ENCODE measurements around the gene KIF17.
"Not testable (repeated sequence)": the region's sequence is repeated elsewhere in the genome, so short reads cannot be mapped to it uniquely, and the experiment has no call there.

Gene KIF17

DNA sequence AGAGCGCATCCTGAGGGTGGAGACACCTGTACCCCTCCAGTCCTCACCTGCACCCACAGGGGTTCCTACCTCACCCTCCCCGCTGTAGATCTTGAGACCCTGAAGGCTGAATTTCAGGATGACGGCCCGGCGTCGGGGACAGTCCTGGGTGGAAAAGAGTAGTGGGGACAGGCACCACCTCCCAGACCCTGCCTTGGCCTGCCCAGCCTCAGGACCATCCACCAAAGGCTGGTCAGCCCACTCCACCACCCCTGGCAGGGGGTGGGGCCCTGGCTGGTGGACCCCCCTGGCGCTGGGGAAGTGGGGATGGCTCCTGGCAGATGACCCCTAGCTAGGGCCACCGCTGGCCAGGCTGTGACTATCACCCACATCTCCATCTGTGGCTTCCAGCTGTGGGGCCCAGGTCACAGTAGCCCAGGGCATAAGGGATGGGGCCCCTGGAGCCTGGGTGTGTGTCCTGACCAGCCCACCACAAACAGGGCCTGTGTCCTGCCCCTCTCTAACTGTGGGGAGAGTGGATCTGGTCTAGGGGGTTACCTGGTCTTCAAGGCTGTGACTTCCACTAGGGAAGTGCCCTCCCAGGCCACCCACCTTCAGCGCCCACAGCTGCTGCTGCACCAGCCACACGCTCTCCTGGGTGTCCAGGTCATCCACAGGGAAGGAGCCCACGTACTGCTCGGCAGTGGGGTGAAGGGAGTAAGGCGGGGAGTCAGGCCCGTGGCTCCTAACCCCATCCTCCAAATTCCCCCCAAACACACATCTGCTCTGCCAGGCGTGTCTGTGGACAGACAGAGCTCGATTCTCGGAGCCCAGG, 9.3 kb upstream of the KIF17 start:
- no peak for DNase-seq

- no peak for DNase-seq
These were observed 8.5 kb upstream of the KIF17 start for GRCh38 chr1:20726118-20726911.

- DNase-seq, result no peak
These were observed 7.6 kb upstream of the KIF17 start for GRCh38 chr1:20725189-20726117.

DNA sequence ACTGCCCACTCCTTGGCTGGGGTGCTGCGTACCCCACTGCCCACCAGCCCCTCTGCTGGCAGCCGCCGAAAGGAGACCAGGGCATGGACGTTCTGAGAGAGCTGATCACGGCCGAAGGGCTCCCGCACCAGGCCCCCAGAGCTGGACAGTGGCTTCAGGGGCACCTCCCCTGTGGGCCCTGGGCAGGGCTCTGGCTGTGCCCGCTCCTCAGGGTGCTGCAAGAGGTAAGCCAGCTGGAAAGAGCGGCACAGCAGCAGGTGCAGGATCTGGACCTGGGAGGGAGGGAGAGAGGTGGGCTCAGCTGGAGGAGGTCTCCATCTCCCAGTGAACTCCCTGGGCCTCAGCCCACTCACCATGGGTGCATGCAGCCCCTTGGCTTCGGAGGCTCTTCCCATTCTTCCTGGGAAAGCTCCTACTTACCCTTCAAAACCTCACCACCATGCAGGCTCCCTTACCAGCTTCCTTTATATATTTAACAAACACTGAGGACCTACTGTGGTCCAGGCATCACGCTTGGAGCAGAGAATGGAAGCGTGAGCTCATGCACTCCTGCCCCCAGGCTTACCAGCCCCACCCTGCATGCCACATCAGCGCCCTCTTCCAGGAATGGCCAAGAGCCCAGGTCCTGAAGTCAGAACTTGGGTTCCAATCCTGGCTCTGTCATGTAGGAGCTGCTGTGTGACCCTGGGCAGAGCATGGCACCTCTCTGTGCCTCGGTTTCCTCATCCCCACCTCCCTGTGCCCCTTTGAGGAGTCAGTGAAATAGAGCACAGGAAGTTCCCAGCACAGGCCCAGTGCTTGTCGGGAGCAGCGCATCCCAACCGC, 6.8 kb upstream of the KIF17 start:
- no peak for DNase-seq

DNA sequence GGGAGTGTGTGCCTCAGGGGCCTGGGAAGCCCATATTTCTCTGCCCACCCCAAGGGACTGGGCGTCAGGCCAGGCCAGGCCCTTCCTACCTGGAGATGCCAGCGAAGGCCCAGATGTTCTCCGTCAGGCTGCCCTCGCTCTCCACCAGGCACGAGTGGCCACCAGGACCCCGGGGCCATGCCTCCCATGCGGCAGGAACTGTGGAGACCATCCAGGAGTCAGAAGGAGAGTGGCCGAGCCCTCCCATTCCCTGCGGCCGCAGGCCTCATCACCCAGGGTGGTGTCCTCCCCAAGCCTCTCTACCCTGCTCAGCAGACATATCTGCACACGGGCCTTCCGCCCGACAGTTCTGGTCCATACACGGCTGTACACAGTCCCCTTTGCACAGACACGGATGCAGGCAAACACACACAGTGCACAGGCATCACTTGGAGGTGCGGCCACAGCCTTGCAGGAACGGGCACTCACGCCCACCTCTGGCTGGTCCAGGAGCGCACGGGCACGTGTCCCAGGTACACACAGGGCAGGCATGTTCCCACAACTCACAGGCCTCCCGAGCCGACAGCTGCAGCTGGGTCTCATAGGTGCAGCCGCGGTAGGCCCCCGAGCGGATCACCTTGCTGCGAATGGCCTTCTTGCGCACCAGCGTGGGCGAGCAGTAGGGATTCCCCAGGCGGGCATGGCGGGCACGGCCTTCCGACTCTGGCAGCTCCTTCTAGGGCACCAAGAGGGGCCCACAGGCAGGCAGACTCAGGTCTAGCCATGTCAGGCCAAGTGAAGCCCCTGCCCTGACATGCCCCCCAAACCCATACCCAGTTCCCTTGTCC, 5.9 kb upstream of the KIF17 start:
- DNase-seq, result no peak

DNA sequence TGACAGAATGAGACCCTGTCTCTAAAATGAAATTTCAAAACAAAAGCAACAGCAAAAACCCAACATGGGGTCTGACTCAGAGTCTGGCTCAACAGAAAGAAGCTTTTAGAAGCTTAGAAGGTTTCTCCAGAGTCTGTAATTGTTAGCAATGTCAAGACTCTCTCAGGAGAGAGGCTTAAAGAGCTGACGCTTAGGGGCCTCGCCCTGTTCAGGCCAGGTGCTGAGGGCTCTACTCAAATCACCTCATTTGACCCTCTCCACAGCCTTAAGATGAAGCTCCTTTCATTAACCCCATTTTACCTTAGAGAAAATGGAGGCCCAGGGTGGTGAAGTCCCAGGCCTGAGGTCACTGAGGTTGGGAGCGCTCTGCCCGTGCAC, 5.3 kb upstream of the KIF17 start:
- no peak for DNase-seq

GRCh38 chr1:20721117-20722061, 3.6 kb upstream of the KIF17 start:
- DNase-seq, result no peak

DNA sequence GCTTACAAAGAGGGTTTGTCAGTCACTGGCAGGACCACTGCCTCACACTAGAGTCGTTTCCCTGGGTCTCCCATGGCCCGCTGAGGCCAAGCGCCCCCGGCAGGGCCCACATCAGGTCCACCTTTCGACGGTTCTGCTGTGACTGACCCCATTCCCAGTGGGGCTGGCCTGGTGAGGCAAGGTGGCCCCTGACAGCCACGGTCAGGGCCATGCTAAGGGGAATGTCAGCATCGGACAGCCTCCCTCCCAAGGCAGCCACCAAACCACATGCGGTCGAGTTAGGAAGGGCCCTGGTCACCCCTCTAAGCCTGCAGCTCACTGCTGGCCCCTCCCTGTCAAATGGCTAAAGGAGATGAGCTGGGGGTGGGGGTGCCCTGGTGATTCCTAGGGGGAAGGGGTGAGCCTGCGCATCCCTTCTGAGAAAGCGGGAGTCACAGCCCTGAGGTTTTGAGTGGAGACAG, 2.9 kb upstream of the KIF17 start:
- no peak for DNase-seq

DNA sequence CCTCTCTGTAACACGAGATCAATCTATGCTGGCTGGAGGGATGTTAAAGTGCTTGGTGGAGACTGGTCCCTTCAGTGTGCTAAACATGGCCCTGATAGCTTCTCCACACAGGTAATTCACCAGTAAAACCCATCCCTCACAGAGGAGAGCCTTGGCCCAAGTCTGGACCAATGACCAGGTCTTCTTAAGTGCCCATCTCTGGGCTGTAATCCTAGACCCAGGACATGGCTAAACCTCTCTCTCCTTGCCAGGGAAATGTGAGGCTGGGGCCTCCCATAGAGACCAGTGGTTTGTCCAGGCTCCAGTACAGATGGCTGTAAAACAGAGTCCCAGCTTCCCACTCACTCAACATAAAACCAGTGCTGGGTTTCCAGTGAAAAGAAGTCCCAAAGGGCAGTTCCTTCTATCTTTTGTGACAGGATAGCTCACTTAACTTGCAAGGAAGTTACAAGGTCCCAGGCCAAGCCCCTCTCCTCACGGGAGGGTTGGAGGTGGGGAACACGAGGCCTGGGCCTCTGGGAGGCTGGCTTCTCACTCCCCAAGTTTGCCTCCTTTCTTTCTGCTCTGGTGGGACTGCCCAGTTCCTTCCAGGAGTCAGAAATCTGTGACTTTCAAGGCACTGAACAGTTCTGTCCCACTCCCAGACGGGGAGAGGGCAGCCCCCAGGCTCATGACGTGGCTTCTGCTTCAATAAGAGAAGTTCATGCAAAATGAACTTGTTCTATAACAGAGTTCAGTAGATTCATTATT, 2.2 kb upstream of the KIF17 start:
- no peak for DNase-seq

DNA sequence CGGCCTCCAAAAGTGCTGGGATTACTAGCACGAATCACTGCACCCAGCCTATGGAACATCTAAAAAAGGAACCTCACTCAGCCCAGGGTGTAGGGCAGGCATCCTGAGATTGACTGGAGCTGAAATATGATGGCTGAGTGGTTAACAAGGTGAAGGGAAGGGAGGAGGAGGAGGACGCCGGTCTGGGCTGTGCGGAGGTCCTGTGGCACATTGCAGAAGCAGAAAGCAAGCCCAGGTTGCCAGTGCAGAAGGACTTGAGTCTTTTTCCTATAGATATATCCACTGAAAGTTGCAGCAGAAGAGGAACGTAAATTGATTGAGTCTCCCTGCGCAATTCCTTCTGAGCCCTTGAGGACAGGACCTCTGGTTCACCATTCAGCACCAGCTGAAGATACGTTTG, 1.5 kb upstream of the KIF17 start:
- no peak for DNase-seq

DNA sequence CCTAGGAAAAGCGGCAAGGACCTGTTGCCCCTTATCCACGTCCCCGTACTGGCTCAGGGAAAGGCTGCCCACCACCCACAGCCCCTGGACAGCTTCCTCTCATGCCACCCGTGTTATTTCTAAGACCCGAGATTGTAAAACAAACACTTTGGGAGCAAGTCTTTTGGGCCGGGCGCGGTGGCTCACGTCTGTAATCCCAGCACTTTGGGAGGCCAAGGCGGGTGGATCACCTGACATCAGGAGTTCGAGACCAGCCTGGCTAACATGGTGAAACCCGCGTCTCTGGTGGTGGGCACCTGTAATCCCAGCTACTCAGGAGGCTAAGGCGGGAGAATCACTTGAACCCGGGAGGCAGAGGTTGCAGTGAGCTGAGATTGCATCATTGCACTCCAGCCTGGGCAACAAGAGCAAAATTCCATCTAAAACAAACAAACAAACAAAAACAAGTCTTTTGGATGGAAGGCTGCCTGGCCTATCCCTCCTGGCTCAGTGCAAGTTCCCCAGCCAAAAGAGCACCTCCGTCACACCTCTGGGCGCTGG, 606 bp upstream of the KIF17 start:
- not testable (repeated sequence) for DNase-seq

DNA sequence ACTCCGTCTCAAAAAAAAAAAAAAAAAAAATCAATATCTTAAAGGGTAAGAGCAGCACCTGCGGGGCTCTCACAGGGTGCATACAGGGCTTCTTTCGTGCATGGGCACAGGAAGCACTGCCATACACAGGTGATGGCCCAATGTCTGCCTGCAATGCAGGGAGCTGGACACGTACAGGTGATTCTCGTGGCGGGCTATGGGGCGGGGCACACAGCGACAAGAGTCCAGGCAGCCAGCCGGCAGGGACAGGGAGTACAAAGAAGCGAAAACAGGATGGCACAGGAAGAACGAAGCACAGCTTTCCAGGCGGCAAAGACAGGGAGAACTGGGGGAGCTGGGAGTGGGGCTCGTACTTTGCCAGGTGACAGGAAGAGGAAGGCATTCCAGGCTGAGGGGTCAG, 1.6 kb downstream of the KIF17 start:
- DNase-seq, result no peak

DNA sequence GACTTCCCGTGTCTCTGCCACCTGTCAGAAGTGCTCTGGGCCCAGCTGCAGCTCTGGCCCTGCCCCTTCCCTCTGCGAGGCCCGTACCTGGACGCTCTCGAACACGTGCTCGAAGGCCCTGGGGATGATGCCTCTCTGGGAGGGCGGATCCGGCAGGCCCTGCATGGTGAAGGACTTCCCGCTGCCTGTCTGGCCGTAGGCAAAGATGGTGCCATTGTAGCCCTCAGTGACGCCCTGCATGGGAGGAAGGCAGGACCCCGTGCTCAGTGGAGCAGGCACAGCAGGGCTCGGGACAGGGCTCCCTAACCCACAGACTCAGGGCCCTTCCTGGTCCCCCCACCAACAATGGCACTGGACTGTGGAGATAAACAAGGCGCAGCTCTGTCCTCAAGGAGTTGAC, 2.4 kb downstream of the KIF17 start:
- no peak for DNase-seq

GRCh38 chr1:20713440-20713839, 4.4 kb downstream of the KIF17 start:
- no peak for DNase-seq

GRCh38 chr1:20712215-20712577, 5.6 kb downstream of the KIF17 start:
- no peak for DNase-seq

DNA sequence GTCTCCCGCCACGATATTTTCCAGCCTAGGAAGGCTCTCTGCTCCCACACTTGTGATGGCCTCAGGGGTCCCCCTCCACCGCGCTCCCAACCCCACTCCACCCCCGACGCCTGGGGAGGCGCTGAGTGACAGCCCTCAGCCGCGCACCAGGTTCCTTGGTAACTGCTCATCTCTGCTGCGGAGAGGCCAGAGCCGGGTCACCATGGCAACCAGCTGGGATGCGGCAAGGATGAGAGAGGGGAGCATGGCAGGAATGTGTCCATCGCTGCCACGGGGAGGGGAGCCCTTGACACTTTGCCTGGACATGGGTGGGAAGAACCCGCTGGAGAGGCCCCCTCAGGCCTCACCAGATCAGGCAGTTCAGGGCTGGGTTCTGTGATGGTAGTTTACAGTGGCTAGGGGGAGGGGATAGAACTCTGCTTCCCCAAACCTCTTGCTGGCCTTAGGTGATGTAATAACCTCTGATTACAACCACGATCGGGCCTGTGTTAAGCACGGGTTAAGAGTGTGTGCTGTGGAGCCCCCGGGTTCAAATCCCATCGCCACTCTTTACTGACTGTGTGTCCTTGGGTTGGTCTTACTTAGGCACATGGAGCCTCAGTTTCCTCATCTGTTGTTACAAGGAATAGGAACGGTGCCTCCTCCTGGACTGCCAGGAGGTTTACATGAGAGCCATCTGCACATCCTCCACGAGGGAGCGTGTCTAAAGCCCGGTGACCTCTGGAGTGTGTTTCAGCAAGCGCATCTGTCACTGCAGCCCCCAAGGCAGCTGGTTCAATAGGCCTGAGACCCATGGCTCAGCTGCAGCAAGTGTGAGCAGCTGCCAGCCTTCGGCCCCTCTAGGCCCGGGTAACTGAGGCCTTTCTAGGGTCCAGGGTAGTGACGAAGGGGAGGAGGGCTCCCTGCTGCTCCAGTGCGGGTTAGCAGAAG, 6.3 kb downstream of the KIF17 start:
- DNase-seq, result no peak

DNA sequence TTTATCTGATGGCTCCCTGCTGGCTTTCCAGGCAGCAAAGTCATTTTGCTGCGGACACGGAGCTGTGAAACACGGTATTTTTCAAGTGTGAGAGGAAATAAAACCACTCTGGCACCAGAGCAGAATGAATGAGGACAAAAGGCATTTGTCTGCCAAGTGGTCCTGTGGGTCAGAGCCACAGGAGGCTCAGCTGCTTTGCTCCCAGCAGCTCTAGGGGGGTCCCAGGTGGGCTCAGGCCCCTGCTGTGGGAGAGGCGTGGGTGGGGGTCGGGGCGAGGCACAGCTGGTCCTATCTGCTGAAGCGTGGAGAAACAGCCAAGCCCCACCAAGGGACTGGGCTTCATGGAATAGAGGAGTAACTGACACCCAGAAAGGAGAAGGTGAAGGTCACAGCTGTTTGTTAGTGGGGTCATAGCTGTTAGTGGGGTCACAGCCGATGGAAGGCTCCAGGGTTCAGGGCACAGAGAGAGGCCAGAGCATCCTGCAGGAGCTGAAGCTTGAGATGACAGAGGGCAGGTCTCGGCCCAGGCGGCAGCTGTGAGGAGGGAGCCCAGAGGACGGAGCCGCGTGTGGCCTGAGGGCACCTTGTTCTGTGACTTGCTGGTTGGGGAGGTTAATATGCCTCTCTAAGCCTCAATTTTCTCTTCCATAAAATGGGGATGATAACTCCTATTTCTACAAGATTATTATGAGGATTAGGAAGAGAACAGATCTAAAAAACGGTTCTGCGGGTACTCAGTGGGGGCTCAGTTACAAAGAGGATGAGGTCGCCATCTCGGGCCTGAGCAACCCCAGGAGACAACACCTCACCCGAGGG, 7.1 kb downstream of the KIF17 start:
- no peak for DNase-seq
